Mesothelial cell of epicardium (in vitro differentiated cells): ENCODE data around the gene PEAK1. TPM values are rescaled to one million over a fixed set of nuclear protein-coding genes. Genes with fewer than 3 reads are reported as not detected.

Experiments used
- DNase-seq, 2 experiments: peaks; one replicate each; pipeline ENCODE4 v3.0.0; 2021; ENCODE audit warnings: low spot score in 2 of 2; ENCODE audit not compliant: unreplicated experiment in 2 of 2
- H3K27ac Mint-ChIP-seq: 2 replicates; pipeline ENCODE4 v1.8.0; 2021; ENCODE audit warnings: mixed read lengths
- H3K27me3 Mint-ChIP-seq: 2 replicates; pipeline ENCODE4 v1.8.0; 2021; ENCODE audit warnings: low read depth, mixed read lengths
- H3K36me3 Mint-ChIP-seq: 2 replicates; pipeline ENCODE4 v1.8.0; 2021; ENCODE audit warnings: mixed read lengths
- H3K4me1 Mint-ChIP-seq: 2 replicates; pipeline ENCODE4 v1.8.0; 2021; ENCODE audit warnings: mixed read lengths
- H3K4me3 Mint-ChIP-seq: 2 replicates; pipeline ENCODE4 v1.8.0; 2021; ENCODE audit warnings: mild to moderate bottlenecking, moderate library complexity, mixed read lengths
- H3K9me3 Mint-ChIP-seq: 2 replicates; pipeline ENCODE4 v1.8.0; 2021; ENCODE audit warnings: mixed read lengths
- total RNA-seq: library from RNA; stranded (reverse); gene quantifications from 3 replicates; pipeline ENCODE4 v1.2.1, GENCODE V29; 2021
- TF ChIP-seq, protein P1 (sequence below): fragments of 200-600 bp; sonication (generic); IDR thresholded peaks from one replicate; pipeline ENCODE4 v1.5.0; 2021; ENCODE audit warnings: antibody characterized with exemption; ENCODE audit not compliant: unreplicated experiment

PEAK1 gene
- total RNA-seq, 1 donor from 2014 or later = 92.3 TPM

DNA sequence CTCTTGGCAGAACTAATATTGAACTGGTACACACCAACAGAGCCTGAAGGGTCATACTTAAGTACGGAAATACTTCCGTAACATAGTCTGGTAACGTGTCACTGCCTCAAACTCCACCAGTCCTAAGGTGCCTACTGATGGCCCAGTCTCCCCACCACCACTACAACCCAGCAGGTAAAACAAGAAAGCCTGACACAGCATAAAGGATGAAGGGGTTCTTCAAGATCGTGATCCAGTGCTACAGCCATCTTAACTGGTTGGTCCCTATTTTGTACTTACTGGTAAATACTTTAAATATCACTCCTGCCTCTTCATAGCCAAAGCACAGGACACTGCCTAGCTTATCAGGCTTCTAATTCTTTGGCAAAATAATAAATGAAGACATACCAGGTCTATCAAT, 46.5 kb downstream of the PEAK1 start:
- Mint-ChIP-seq H3K9me3 (peaks cover 8% of the 10 kb centered on the region), H3K36me3 (no peaks in the 10 kb centered on the region), H3K27me3 (no peaks in the 10 kb centered on the region), H3K4me1 (peaks cover 13% of the 10 kb centered on the region), H3K27ac (no peak overlapping the region), H3K4me3 (no peak overlapping the region)
- TF ChIP-seq, protein P1, sequence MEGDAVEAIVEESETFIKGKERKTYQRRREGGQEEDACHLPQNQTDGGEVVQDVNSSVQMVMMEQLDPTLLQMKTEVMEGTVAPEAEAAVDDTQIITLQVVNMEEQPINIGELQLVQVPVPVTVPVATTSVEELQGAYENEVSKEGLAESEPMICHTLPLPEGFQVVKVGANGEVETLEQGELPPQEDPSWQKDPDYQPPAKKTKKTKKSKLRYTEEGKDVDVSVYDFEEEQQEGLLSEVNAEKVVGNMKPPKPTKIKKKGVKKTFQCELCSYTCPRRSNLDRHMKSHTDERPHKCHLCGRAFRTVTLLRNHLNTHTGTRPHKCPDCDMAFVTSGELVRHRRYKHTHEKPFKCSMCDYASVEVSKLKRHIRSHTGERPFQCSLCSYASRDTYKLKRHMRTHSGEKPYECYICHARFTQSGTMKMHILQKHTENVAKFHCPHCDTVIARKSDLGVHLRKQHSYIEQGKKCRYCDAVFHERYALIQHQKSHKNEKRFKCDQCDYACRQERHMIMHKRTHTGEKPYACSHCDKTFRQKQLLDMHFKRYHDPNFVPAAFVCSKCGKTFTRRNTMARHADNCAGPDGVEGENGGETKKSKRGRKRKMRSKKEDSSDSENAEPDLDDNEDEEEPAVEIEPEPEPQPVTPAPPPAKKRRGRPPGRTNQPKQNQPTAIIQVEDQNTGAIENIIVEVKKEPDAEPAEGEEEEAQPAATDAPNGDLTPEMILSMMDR = no peak
- DNase-seq = no peak

DNA sequence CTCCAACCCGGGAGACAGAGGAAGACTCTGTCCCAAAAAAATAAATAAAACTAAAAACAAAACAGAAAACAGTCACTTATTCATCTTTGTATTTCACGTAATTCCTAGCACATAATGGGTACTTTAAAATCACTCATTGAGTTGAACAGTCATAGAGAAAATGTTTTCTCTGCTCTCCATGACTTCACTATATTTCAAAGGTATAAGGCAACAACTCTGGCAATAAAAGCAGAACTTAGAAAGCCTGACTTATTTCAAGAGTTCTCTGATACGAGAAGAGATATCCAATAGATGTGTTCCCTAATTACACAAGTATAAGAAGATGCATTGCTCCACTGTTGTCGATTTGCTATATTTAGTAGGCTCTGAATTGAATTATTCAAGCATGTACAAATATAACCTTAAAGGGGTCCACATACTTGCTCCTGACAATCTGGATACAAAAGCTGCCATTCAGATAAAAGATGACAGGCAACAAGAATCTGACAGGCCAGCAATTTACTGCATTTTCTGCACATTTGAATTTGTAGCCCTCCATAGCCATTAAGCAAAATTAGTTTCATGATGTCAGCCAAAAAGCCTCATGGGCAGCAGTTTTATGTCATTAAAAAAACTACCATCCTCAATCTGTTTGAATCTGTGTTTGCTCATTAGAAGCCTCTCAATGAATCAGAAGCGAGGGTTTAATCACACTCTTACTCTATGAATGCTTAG, 47.9 kb downstream of the PEAK1 start:
- TF ChIP-seq, protein P1 = no peak
- no peak for DNase-seq
- H3K4me1 Mint-ChIP-seq = peaks cover 13% of the 10 kb centered on the region
- H3K27ac Mint-ChIP-seq = no peak overlapping the region
- H3K9me3 Mint-ChIP-seq = peaks cover 8% of the 10 kb centered on the region
- H3K27me3 Mint-ChIP-seq = no peaks in the 10 kb centered on the region
- H3K4me3 Mint-ChIP-seq = no peak overlapping the region
- no peaks in the 10 kb centered on the region for H3K36me3 Mint-ChIP-seq

- Mint-ChIP-seq H3K9me3 (peaks cover 12% of the 10 kb centered on the region), H3K27ac (no peak overlapping the region), H3K4me1 (peaks cover 13% of the 10 kb centered on the region), H3K4me3 (no peak overlapping the region), H3K36me3 (peaks cover 3% of the 10 kb centered on the region), H3K27me3 (no peaks in the 10 kb centered on the region)
- DNase-seq = no peak
- TF ChIP-seq, protein P1 = no peak
These were observed 49.3 kb downstream of the PEAK1 start for GRCh38 chr15:77370580-77370979.

GRCh38 chr15:77369168-77369567, 50.7 kb downstream of the PEAK1 start:
- H3K27ac Mint-ChIP-seq = peak overlapping the region; percentile 4

DNA sequence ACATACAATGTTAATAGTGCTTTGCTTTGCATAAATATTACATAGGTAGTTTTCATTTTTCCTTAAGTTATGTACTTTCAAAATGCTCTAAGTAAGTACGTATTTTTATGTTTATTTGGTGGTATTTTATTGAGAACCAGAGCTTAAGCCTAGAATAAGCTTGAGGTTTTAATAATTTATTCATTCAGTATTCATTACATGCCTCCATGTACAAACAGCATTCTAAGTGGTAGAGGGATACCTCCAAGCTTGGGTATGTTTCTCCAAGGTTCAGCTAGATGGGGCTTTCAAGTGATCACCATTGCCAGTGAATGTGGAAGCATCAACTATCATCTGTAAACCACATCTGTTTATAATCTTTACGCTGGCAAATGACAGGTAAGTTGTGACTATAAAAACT, 52.3 kb downstream of the PEAK1 start:
- Mint-ChIP-seq H3K27me3 (no peaks in the 10 kb centered on the region), H3K4me1 (peaks cover 9% of the 10 kb centered on the region), H3K9me3 (peaks cover 12% of the 10 kb centered on the region), H3K4me3 (no peak overlapping the region), H3K27ac (no peak overlapping the region), H3K36me3 (peaks cover 13% of the 10 kb centered on the region)
- no peak for DNase-seq
- TF ChIP-seq, protein P1 = no peak

More at GRCh38 chr15:77369168-77369567, 50.7 kb downstream of the PEAK1 start:
- Mint-ChIP-seq H3K9me3 (peaks cover 12% of the 10 kb centered on the region), H3K36me3 (peaks cover 5% of the 10 kb centered on the region), H3K27me3 (no peaks in the 10 kb centered on the region), H3K4me3 (no peak overlapping the region), H3K4me1 (peaks cover 13% of the 10 kb centered on the region)
- DNase-seq = no peak
- TF ChIP-seq, protein P1 = no peak
